Hepatic stellate cell (primary cell): ENCODE results near the gene HAGH.

ENCODE experiments used
- DNase-seq: peaks from one replicate; pipeline ENCODE4 v3.0.0; 2011; ENCODE audit warnings: low spot score

Gene HAGH

GRCh38 chr16:1831186-1832075 is 4.8 kb upstream of the HAGH start:
- DNase-seq, result no peak

GRCh38 chr16:1830213-1830612 is 3.6 kb upstream of the HAGH start:
- DNase-seq, result no peak

- DNase-seq, result no peak
Measured at GRCh38 chr16:1828645-1829410, 2.2 kb upstream of the HAGH start.

GRCh38 chr16:1825864-1826690 is 548 bp downstream of the HAGH start:
- DNase-seq, result peak; percentile 57

GRCh38 chr16:1825381-1825863 is 1.2 kb downstream of the HAGH start:
- DNase-seq, result no peak

GRCh38 chr16:1823821-1824220 is 2.8 kb downstream of the HAGH start:
- DNase-seq, result peak; percentile 34

- no peak for DNase-seq
Measured at GRCh38 chr16:1822801-1823200, 3.8 kb downstream of the HAGH start.

GRCh38 chr16:1821861-1822611 is 4.6 kb downstream of the HAGH start:
- DNase-seq, result no peak

- DNase-seq, result no peak
Measured at GRCh38 chr16:1820946-1821290, 5.7 kb downstream of the HAGH start.

GRCh38 chr16:1820096-1820945 is 6.3 kb downstream of the HAGH start:
- no peak for DNase-seq

- DNase-seq, result no peak
Measured at GRCh38 chr16:1819611-1820010, 7.0 kb downstream of the HAGH start.

- DNase-seq, result no peak
Measured at GRCh38 chr16:1818873-1819525, 7.6 kb downstream of the HAGH start.

GRCh38 chr16:1818204-1818872 is 8.3 kb downstream of the HAGH start:
- DNase-seq, result no peak

GRCh38 chr16:1817716-1818115 is 8.9 kb downstream of the HAGH start:
- no peak for DNase-seq

- DNase-seq, result no peak
Measured at GRCh38 chr16:1817276-1817589, 9.4 kb downstream of the HAGH start.

GRCh38 chr16:1816396-1817275 is 10.0 kb downstream of the HAGH start:
- DNase-seq, result no peak

- DNase-seq, result no peak
Measured at GRCh38 chr16:1815461-1815860, 11.2 kb downstream of the HAGH start.

GRCh38 chr16:1812732-1813163 is 13.9 kb downstream of the HAGH start:
- DNase-seq, result peak; percentile 66

- no peak for DNase-seq
Measured at GRCh38 chr16:1810536-1810935, 16.1 kb downstream of the HAGH start.
